Measurements from ENCODE around the gene HEXD. TPM values are rescaled to one million over a fixed set of nuclear protein-coding genes. Genes with fewer than 3 reads are reported as not detected.

HEXD gene
- total and polyA plus RNA-seq, 10 of the 15 experiments (the other 5 are each of a cell fraction or from before 2014, with no cell fraction given): 1.6 to 24.2 (median 7.0) TPM

- no peak for FAIRE-seq
- BruUV-seq (replicated peaks): TSS peak; percentile 84
- CTCF ChIA-PET: interaction anchor here (0.7 kb wide), 1 partner anchor 79 kb away, joined by 3 read pairs; no protein-coding TSS in a partner anchor
- no peak for TF ChIP-seq NFYB (IDR thresholded peaks at IDR 0.05; ENCODE audit: insufficient read depth, low read depth, low read length)
- no peak; the same call in 1 of the 2 replicates for TF ChIP-seq SPI1 (IDR thresholded peaks at IDR 0.05; ENCODE audit: borderline replicate concordance, insufficient read depth, low read depth, low read length)
- TF ChIP-seq KLF5 (IDR thresholded peaks at IDR 0.05; ENCODE audit: partially characterized antibody): no peak
- TF ChIP-seq ZSCAN29 (IDR thresholded peaks at IDR 0.05): peak; percentile 64; the same call in 1 of the 2 replicates
- TF ChIP-seq RB1 (IDR thresholded peaks at IDR 0.05; ENCODE audit: borderline replicate concordance): peak; percentile 48; the same call in 1 of the 2 replicates
- TF ChIP-seq SREBF1 (IDR thresholded peaks at IDR 0.05; ENCODE audit: low read length): no peak
- no peak for TF ChIP-seq SREBF2 (IDR thresholded peaks at IDR 0.05; ENCODE audit: low read length)
- peak; percentile 77; the same call in 1 of the 2 replicates for TF ChIP-seq SIN3A (IDR thresholded peaks at IDR 0.05; ENCODE audit: low read depth, low read length)
- TF ChIP-seq REST (IDR thresholded peaks at IDR 0.05; ENCODE audit: low read depth, low read length): no peak
- no peak for TF ChIP-seq MXI1 (IDR thresholded peaks at IDR 0.05; ENCODE audit: low read depth, low read length)
- TF ChIP-seq HCFC1 (IDR thresholded peaks at IDR 0.05; ENCODE audit: low read length): no peak; the same call in 1 of the 2 replicates
- TF ChIP-seq RFX5 (IDR thresholded peaks at IDR 0.05; ENCODE audit: low read depth, low read length): no peak
- TF ChIP-seq MYC (IDR thresholded peaks at IDR 0.05; ENCODE audit: insufficient read depth, insufficient read length, insufficient replicate concordance, low read length, severe bottlenecking): no peak
- no peak for TF ChIP-seq NR2C2 (IDR thresholded peaks at IDR 0.05; ENCODE audit: borderline replicate concordance, control insufficient read depth, insufficient read length, low read depth)
- TF ChIP-seq MLLT1 (IDR thresholded peaks at IDR 0.05): no peak
Observed at GRCh38 chr17:82450357-82451106, 32.4 kb downstream of the HEXD start, which contains the start of gene CYBC1. TSS of gene CYBC1 (minus strand) at chr17:82450752. CDS start at chr17:82449254, 1,498 bp downstream.

More at GRCh38 chr17:82450357-82451106, 32.4 kb downstream of the HEXD start, which contains the start of gene CYBC1:
- DNase-seq (ENCODE audit: low read depth, low spot score) (peak; percentile 63), ATAC-seq (peak; percentile 79)
- peaks cover 4% of the 10 kb centered on the region for H3K4me1 ChIP-seq (ENCODE audit: control insufficient read depth, insufficient read depth, low read length)
- no peaks in the 10 kb centered on the region; the same call in none of the 2 replicates for H4K20me1 ChIP-seq (ENCODE audit: control insufficient read depth, insufficient read depth)
- in situ Hi-C loops (cut with MboI): no loop called here
- peak within 1 kb of the TSS; percentile 97 for H3K27ac ChIP-seq (ENCODE audit: control insufficient read depth, insufficient read depth)
- RAD21 ChIA-PET (ENCODE audit: unreplicated experiment): no interaction called here
- peaks cover 9 to 10% of the 10 kb centered on the region in 2 experiments for H3K36me3 ChIP-seq (ENCODE audit: control insufficient read depth in 2 of 2, insufficient read depth in 2 of 2, low read length in 1 of 2)
- peak within 1 kb of the TSS; percentile 84 for H3K4me2 ChIP-seq (ENCODE audit: control insufficient read depth, insufficient read depth)
- intact Hi-C loops (cut with micrococcal nuclease; ENCODE audit: unreplicated experiment): loop anchor here (1.0 kb wide), 1 partner anchor 44 kb away; no protein-coding TSS in a partner anchor
- POLR2A ChIA-PET: interaction anchor here (0.9 to 2.3 kb wide), 4 partner anchors 7 to 154 kb away, joined by 3 to 16 read pairs (median 4); partner anchors contain the start of gene NARF
- SMC1A ChIA-PET (ENCODE audit: uncharacterized antibody, unreplicated experiment): interaction anchor here (1.1 kb wide), 1 partner anchor 45 kb away, joined by 3 read pairs; no protein-coding TSS in a partner anchor
- peak within 1 kb of the TSS; percentile 69 for H2AFZ ChIP-seq (ENCODE audit: control insufficient read depth, low read depth, low read length)
- H3K79me2 ChIP-seq (ENCODE audit: control insufficient read depth, insufficient read depth, low read length): peaks cover 41% of the 10 kb centered on the region
- no peaks in the 10 kb centered on the region for H3K27me3 ChIP-seq (replicated peaks in 1 of 2; ENCODE audit: control insufficient read depth in 2 of 2, insufficient read depth in 2 of 2, low read length in 1 of 2)
- 1% methylated on average over 66 of the region's 91 CpGs for WGBS (ENCODE audit: insufficient coverage, insufficient replicate concordance, low lambda C conversion rate, missing lambda C conversion rate)
- peak within 1 kb of the TSS; percentile 87 for H3K9ac ChIP-seq (ENCODE audit: control insufficient read depth, insufficient read depth, low read length)
- no peaks in the 10 kb centered on the region; the same call in 2 of the 3 replicates for H3K9me3 ChIP-seq (replicated peaks; ENCODE audit: control insufficient read depth, insufficient read depth, low read length)
- H3K4me3 ChIP-seq: peak within 1 kb of the TSS; percentile 93

All from GM12878 (cell line).